Activated CD8-positive, alpha-beta T cell treated with anti-CD3 and anti-CD28 coated beads for 36 hours (primary cell): ENCODE results near the gene IL32. TPM values are rescaled to one million over a fixed set of nuclear protein-coding genes. Genes with fewer than 3 reads are reported as not detected.

Experiments used
- ATAC-seq: fragments of 200-7000 bp; cut with Tn5 transposase; one replicate; pipeline ENCODE4 v1.10.0; 2021; ENCODE audit warnings: mild to moderate bottlenecking, moderate library complexity
- CTCF ChIA-PET: fragments of 350-600 bp; sonication (Branson Sonifier 250); formaldehyde crosslinking; loops from one replicate; lab custom pipeline; 2021; ENCODE audit warnings: antibody characterized with exemption; lab: Charles Lee
- POLR2A ChIA-PET: fragments of 350-600 bp; sonication (Branson Sonifier 250); formaldehyde crosslinking; loops from one replicate; lab custom pipeline; 2021; ENCODE audit warnings: antibody characterized with exemption; lab: Charles Lee
- DNase-seq: peaks from one replicate; pipeline ENCODE4 v3.0.0-alpha.2; 2020
- H3K27ac Mint-ChIP-seq: one replicate; pipeline ENCODE4 v1.8.0; 2021; ENCODE audit warnings: mild to moderate bottlenecking, mixed read lengths
- H3K27me3 Mint-ChIP-seq: one replicate; pipeline ENCODE4 v1.8.0; 2021; ENCODE audit warnings: mixed read lengths
- H3K36me3 Mint-ChIP-seq: one replicate; pipeline ENCODE4 v1.8.0; 2021; ENCODE audit warnings: low read depth, mixed read lengths
- H3K4me1 Mint-ChIP-seq: one replicate; pipeline ENCODE4 v1.8.0; 2021; ENCODE audit warnings: low read depth, mixed read lengths
- H3K4me3 Mint-ChIP-seq: one replicate; pipeline ENCODE4 v1.8.0; 2021; ENCODE audit warnings: mild to moderate bottlenecking, moderate library complexity, mixed read lengths
- H3K9me3 Mint-ChIP-seq: one replicate; pipeline ENCODE4 v1.8.0; 2021; ENCODE audit warnings: mixed read lengths
- intact Hi-C: fragments of 100-400 bp; cut with micrococcal nuclease; formaldehyde crosslinking; loops from one replicate; pipeline ENCODE4 v1.10.0; 2022
- total RNA-seq, 2 experiments: library from RNA; stranded (reverse); gene quantifications; one replicate each; pipeline ENCODE4 v1.2.3, GENCODE V29; 2021
- TF ChIP-seq, protein P1 (sequence below): fragments of 200-600 bp; IDR thresholded peaks from one replicate; pipeline ENCODE4 v1.8.0; 2022; ENCODE audit warnings: antibody characterized with exemption, mild to moderate bottlenecking

IL32 gene
- total RNA-seq, 2 experiments from 2014 or later = 971 to 974 TPM

DNA sequence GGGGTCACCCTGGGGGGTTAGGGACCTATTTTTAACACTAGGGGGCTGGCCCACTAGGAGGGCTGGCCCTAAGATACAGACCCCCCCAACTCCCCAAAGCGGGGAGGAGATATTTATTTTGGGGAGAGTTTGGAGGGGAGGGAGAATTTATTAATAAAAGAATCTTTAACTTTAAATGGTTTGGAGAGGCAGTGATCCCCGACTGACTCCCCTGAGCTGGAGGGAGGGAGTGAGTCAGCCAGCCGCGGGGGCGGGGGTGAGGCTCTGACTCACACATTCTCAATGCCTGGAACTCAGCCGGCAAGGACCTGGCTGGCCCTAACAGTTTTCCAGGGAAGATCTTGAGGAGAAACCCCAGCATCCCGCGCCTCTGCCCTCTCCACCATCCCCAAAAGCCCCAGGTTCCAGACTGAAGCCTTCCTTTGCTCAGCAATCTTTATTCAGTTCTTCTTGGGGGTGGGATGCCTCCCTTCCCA, 43.2 kb upstream of the IL32 start:
- Mint-ChIP-seq H3K4me3 (peak overlapping the region; percentile 77), H3K36me3 (peaks cover 14% of the 10 kb centered on the region), H3K27me3 (peaks cover 2% of the 10 kb centered on the region), H3K4me1 (peaks cover 44% of the 10 kb centered on the region), H3K9me3 (no peaks in the 10 kb centered on the region), H3K27ac (peak overlapping the region; percentile 97)
- intact Hi-C loops = no loop called here
- ChIA-PET CTCF (interaction anchor here (0.8 to 10.5 kb wide), 7 partner anchors 9 to 109 kb away, joined by 3 to 135 read pairs (median 6); no protein-coding TSS in a partner anchor), POLR2A (interaction anchor here (0.9 kb wide), 2 partner anchors 42 to 104 kb away, joined by 3 to 4 read pairs; partner anchors contain the start of gene PKMYT1)
- peak; percentile 97 for DNase-seq
- TF ChIP-seq, protein P1, sequence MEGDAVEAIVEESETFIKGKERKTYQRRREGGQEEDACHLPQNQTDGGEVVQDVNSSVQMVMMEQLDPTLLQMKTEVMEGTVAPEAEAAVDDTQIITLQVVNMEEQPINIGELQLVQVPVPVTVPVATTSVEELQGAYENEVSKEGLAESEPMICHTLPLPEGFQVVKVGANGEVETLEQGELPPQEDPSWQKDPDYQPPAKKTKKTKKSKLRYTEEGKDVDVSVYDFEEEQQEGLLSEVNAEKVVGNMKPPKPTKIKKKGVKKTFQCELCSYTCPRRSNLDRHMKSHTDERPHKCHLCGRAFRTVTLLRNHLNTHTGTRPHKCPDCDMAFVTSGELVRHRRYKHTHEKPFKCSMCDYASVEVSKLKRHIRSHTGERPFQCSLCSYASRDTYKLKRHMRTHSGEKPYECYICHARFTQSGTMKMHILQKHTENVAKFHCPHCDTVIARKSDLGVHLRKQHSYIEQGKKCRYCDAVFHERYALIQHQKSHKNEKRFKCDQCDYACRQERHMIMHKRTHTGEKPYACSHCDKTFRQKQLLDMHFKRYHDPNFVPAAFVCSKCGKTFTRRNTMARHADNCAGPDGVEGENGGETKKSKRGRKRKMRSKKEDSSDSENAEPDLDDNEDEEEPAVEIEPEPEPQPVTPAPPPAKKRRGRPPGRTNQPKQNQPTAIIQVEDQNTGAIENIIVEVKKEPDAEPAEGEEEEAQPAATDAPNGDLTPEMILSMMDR = no peak
- peak; percentile 22 for ATAC-seq

DNA sequence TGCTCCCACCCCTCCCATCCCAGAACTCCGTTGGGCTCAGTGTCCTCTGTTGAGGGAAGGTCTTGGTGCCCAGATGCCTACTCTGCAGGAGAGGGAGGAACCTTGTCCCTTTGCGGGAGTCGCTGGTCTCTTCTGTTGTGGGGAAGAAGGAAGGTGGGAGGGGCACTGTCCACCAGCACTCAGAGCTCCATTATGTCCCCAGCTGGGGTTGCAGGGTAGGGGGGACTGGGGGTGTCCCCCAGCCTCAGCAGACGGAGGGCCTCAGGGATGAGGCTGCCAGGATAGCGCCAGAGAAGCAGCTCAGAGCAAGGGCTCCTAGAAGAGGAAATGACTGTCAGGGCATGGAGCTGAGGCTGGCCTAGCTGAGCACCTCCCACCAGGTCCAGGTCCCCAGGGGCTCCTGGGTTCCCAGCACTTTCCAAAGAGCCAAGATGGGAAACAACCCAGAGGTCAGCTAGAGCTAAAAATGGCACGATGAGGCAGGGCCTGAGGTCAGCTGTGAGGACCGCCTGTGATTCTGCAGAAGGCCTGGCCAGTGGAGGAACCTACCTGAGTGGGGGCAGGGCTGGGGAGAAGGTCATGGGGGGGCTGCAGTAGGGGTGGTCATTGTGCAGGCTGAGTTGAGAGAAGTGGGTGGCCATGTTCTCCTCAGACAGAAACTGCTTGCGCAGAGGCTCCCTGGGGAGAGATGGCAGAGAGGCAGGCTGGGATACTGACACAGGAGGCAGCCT, 42.6 kb upstream of the IL32 start:
- ChIA-PET CTCF (interaction anchor here (0.8 to 10.5 kb wide), 8 partner anchors 8 to 112 kb away, joined by 3 to 135 read pairs (median 6); partner anchors contain the start of gene ZNF213), POLR2A (interaction anchor here (0.5 to 1.3 kb wide), 2 partner anchors 8 to 35 kb away, joined by 3 read pairs; no protein-coding TSS in a partner anchor)
- peak overlapping the region; percentile 77 for H3K4me3 Mint-ChIP-seq
- H3K36me3 Mint-ChIP-seq = peaks cover 14% of the 10 kb centered on the region
- intact Hi-C loops = no loop called here
- peak overlapping the region; percentile 97 for H3K27ac Mint-ChIP-seq
- TF ChIP-seq, protein P1 = no peak
- peaks cover 2% of the 10 kb centered on the region for H3K27me3 Mint-ChIP-seq
- H3K4me1 Mint-ChIP-seq = peaks cover 48% of the 10 kb centered on the region
- DNase-seq (peak; percentile 52), ATAC-seq (no peak)
- H3K9me3 Mint-ChIP-seq = no peaks in the 10 kb centered on the region

DNA sequence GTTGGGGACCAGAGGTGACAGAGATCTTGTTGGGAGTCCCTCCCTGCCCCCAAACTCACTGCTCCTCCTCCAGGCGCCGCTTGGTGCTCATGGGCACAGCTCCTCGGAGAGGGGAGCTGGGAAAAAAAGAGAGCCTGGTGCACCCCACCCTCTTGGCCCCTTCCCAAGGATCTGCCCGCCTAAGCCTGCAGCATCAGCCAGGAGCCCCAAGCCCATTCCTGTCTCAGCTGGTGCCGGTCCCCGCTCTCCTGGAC, 42.1 kb upstream of the IL32 start:
- H3K4me3 Mint-ChIP-seq = peak overlapping the region; percentile 77
- DNase-seq (no peak), ATAC-seq (no peak)
- intact Hi-C loops = no loop called here
- no peaks in the 10 kb centered on the region for H3K9me3 Mint-ChIP-seq
- H3K36me3 Mint-ChIP-seq = peaks cover 14% of the 10 kb centered on the region
- CTCF ChIA-PET = interaction anchor here (1.2 to 10.5 kb wide), 7 partner anchors 8 to 111 kb away, joined by 3 to 135 read pairs (median 7); partner anchors contain the start of gene ZNF213
- POLR2A ChIA-PET = interaction anchor here (0.5 to 1.3 kb wide), 2 partner anchors 9 to 34 kb away, joined by 3 read pairs; no protein-coding TSS in a partner anchor
- peaks cover 48% of the 10 kb centered on the region for H3K4me1 Mint-ChIP-seq
- TF ChIP-seq, protein P1 = no peak
- H3K27me3 Mint-ChIP-seq = peaks cover 4% of the 10 kb centered on the region
- H3K27ac Mint-ChIP-seq = peak overlapping the region; percentile 97

DNA sequence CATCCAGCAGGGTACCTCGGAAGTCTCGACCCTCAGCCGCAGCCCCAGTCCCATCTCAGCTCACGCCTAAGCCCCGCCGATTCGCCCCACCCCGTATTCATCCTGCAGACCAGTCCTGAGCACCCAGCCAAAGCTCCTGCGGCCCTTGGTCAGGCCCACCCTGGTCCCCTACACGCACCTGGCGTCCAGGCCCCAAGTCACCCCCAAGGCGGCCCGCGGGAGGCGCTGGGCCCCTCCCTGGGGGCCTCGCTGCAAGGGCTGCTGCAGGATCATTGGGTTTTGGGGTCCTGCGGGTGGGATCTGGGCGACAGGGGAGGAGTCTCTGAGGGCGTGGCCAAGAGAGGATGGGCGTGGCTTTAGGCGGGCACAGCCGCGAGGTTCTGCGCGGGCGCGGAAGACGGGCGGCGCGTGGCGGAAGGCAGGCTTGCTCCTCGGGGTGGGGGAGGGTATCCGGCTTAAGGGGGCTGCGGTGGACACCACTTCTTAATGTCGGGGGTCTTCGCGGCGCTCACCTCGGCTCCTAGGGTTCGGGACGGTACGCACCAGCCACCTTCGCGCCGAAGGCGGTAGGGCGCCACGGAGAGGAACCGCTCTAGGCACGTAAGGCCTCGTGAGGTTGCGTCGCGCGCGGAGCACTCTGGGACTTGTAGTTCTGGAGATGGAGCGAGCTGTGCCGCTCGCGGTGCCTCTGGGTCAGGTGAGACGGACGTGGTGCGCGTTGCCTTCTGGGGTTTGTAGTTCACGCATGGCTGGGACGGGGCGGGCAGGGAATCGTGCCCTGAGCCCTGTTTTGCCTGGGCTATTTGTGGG, 41.6 kb upstream of the IL32 start, which contains the start of the genes HCFC1R1 and THOC6:
TSS of gene HCFC1R1 (minus strand) at position 274 of the 810 bp plus-strand sequence. CDS start at position 273, 1 bp downstream.
TSS of gene THOC6 (plus strand) at position 367 of the 810 bp plus-strand sequence. CDS start at position 659, 292 bp downstream.
- Mint-ChIP-seq H3K27ac (peak within 1 kb of the TSS; percentile 97), H3K36me3 (peaks cover 14% of the 10 kb centered on the region), H3K4me1 (peaks cover 50% of the 10 kb centered on the region), H3K9me3 (no peaks in the 10 kb centered on the region), H3K4me3 (peak within 1 kb of the TSS; percentile 77), H3K27me3 (peaks cover 7% of the 10 kb centered on the region)
- DNase-seq (peak; percentile 99), ATAC-seq (peak; percentile 70)
- intact Hi-C loops = no loop called here
- POLR2A ChIA-PET = interaction anchor here (0.5 to 1.3 kb wide), 5 partner anchors 10 to 376 kb away, joined by 3 read pairs; no protein-coding TSS in a partner anchor
- CTCF ChIA-PET = interaction anchor here (1.0 to 10.5 kb wide), 7 partner anchors 7 to 111 kb away, joined by 3 to 135 read pairs (median 7); partner anchors contain the start of gene ZNF213
- TF ChIP-seq, protein P1 = no peak
